Measurements from ENCODE around the gene BMPR1B. TPM values are rescaled to one million over a fixed set of nuclear protein-coding genes. Genes with fewer than 3 reads are reported as not detected.

Gene BMPR1B
- total RNA-seq, 1 experiment from 2014 or later, result 0.62 TPM

- intact Hi-C loops (cut with micrococcal nuclease; ENCODE audit: unreplicated experiment) (no loop called here), in situ Hi-C loops (cut with HindIII; ENCODE audit: low pct_unique_long_range_greater_than_20kb, low sequenced_read_pairs) (no loop called here)
- BruUV-seq (replicated peaks), result no TSS peak
- H3K4me1 ChIP-seq (ENCODE audit: control insufficient read depth, insufficient read depth, low read length), result no peaks in the 10 kb centered on the region
- no peak for ATAC-seq
- POLR2A ChIA-PET, result no interaction called here
- no peak overlapping the region for H3K4me3 ChIP-seq (ENCODE audit: low read depth in 2 of 2, low read length in 2 of 2)
- H3K9me3 ChIP-seq (ENCODE audit: control insufficient read depth, insufficient read depth, low read depth, low read length), result no peaks in the 10 kb centered on the region
- CTCF ChIA-PET, result no interaction called here
- no peaks in the 10 kb centered on the region for H3K36me3 ChIP-seq (ENCODE audit: control insufficient read depth, insufficient read depth, low read length)
- no peaks in the 10 kb centered on the region for H3K27me3 ChIP-seq (ENCODE audit: control insufficient read depth, insufficient read depth, low read length)
- TF ChIP-seq TCF7L2 (IDR thresholded peaks at IDR 0.05; ENCODE audit: low read depth, low read length) (no peak), REST (IDR thresholded peaks at IDR 0.05; ENCODE audit: insufficient read depth in 1 of 2, low read depth in 2 of 2, low read length in 1 of 2) (no peak), POLR2AphosphoS5 (IDR thresholded peaks at IDR 0.05; ENCODE audit: low read depth, low read length) (no peak), SIN3A (IDR thresholded peaks at IDR 0.05; ENCODE audit: borderline replicate concordance, insufficient read depth, low read depth, low read length) (no peak), CTCF (IDR thresholded peaks at IDR 0.05) (no peak)
- no peak for DNase-seq (ENCODE audit: low read depth, low spot score)
- no peak overlapping the region for H3K27ac ChIP-seq (ENCODE audit: low read length)
Observed at GRCh38 chr4:94889523-94889922, 131.8 kb downstream of the BMPR1B start.

- BruUV-seq (replicated peaks), result no TSS peak
- TF ChIP-seq POLR2AphosphoS5 (IDR thresholded peaks at IDR 0.05; ENCODE audit: low read depth, low read length) (no peak), REST (IDR thresholded peaks at IDR 0.05; ENCODE audit: insufficient read depth in 1 of 2, low read depth in 2 of 2, low read length in 1 of 2) (no peak), SIN3A (IDR thresholded peaks at IDR 0.05; ENCODE audit: borderline replicate concordance, insufficient read depth, low read depth, low read length) (no peak), CTCF (IDR thresholded peaks at IDR 0.05) (no peak)
- in situ Hi-C loops (cut with HindIII; ENCODE audit: low pct_unique_long_range_greater_than_20kb, low sequenced_read_pairs), result no loop called here
- CTCF ChIA-PET, result no interaction called here
- Histone ChIP-seq H3K27me3 (ENCODE audit: control insufficient read depth, insufficient read depth, low read length) (no peaks in the 10 kb centered on the region), H3K27ac (ENCODE audit: low read length) (no peak overlapping the region), H3K9me3 (ENCODE audit: control insufficient read depth, insufficient read depth, low read depth, low read length) (no peaks in the 10 kb centered on the region), H3K36me3 (ENCODE audit: control insufficient read depth, insufficient read depth, low read length) (no peaks in the 10 kb centered on the region), H3K4me3 (ENCODE audit: low read depth in 2 of 2, low read length in 2 of 2) (no peak overlapping the region), H3K4me1 (ENCODE audit: control insufficient read depth, insufficient read depth, low read length) (no peaks in the 10 kb centered on the region)
- ATAC-seq, result no peak
- POLR2A ChIA-PET, result no interaction called here
- intact Hi-C loops (cut with micrococcal nuclease; ENCODE audit: unreplicated experiment), result no loop called here
- DNase-seq (ENCODE audit: low read depth, low spot score), result no peak
Observed at GRCh38 chr4:94889946-94890345, 132.2 kb downstream of the BMPR1B start.
